ENCODE results near the gene ITM2B.
"Not testable (repeated sequence)": the region's sequence is repeated elsewhere in the genome, so short reads cannot be mapped to it uniquely, and the experiment has no call there.

Gene ITM2B

GRCh38 chr13:48230541-48230940 is 2.5 kb upstream of the ITM2B start:
- DNase-seq (ENCODE audit: low read depth) = no peak

DNA sequence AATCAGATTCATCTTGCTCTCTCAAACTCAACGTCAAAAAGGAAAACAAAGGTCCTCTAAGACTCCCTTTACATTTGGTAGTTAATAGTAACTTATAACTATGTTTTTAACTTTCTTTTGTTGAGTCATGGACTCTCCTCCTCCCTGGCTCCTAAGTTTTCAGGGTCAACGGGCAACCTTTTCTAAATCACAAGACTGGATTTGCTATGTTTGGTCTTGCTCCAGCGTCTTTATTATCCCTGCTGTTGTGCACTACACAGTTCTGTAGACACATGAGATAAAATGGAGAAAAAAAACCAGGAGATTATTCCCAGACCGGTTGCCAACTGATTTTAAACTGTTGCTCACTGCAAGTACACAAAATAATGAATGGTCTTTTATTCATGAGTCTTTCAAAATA is 1.9 kb upstream of the ITM2B start:
- DNase-seq (ENCODE audit: low read depth) = no peak

DNA sequence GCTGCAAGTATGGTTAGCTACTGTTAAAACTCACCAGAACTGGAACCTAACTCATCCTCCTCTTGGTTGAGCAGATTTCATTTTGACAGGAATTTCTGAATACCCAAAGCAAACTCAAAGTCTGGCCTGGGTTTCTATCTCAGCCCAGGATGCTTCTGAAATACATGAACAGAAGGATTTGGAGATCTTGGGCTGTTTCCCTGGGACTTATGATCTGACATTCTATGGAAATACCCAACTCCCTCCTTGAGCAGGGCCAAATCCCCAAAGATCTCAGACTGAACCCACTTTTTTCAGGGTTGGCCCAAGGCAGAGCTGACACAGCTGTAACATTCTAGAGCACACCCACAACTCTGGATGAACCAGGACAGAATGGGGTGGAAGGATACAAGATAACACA is 1.1 kb upstream of the ITM2B start:
- no peak for DNase-seq (ENCODE audit: low read depth)

DNA sequence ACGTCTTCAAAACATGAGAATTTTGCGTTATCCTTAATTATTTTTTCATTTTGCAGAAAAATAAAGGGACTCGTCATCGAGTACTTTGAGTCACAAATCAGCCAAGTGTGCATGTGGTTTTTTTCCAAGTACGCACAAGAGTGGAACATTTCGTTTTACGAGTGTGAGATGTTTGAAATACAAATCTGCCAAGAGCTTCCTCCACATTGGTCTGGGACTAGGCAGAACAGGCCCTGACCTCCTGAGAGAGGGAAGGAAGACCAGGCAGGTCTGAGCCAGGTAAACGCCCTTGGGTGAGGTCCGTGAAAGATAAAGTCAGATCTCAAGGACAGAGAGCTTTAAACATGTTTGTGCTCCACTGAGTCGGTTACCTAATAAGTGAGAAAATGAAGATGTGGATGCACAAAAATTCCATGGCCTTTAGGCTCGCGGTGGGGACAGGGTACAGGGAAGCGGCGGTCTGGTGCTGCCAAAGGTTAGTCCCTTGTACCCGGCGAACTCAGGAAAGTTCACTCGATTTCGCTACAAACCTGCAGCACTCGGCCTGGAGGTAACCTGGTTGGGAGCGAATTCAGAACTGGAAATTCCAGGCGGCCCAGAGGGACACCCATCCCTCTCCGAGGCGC is 473 bp upstream of the ITM2B start:
- no peak for DNase-seq (ENCODE audit: low read depth)

GRCh38 chr13:48233889-48234488 is 983 bp downstream of the ITM2B start:
- DNase-seq (ENCODE audit: low read depth) = no peak

DNA sequence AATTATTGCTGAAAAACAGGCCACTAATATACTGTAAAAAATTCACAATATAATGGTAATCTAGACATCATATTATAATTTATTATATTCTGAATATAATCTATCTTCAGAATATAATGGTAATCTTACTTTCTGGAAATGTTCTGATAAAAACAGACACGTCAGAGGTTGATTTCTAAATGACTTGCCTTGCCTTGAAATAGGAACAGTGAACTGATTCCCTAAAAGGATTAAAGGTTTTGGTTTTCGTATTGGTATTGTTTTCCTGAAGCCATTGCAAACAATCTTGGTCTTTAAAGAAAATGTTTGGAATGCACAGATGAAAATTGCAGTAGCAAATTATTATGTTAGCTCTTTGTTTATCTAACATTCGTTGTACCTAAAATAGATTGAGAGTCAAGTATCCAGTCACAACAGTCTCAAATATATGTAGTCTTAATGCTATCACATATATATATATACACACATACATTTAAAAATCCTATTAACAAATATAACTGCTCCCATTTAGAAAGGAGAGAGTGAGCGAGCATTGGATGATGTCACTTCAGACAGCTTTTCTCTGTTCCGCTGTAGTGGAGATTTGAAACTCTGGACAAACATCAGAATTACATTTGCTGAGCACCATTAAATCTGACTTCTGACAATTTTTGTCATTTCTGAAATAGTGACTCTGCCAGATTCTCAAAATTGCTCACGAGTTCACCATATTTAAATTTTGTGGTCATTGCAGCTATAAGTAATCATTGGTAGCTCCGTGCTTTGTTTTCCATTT is 1.7 kb downstream of the ITM2B start:
- no peak for DNase-seq (ENCODE audit: low read depth)

GRCh38 chr13:48235341-48236135 is 2.5 kb downstream of the ITM2B start:
- no peak for DNase-seq (ENCODE audit: low read depth)

DNA sequence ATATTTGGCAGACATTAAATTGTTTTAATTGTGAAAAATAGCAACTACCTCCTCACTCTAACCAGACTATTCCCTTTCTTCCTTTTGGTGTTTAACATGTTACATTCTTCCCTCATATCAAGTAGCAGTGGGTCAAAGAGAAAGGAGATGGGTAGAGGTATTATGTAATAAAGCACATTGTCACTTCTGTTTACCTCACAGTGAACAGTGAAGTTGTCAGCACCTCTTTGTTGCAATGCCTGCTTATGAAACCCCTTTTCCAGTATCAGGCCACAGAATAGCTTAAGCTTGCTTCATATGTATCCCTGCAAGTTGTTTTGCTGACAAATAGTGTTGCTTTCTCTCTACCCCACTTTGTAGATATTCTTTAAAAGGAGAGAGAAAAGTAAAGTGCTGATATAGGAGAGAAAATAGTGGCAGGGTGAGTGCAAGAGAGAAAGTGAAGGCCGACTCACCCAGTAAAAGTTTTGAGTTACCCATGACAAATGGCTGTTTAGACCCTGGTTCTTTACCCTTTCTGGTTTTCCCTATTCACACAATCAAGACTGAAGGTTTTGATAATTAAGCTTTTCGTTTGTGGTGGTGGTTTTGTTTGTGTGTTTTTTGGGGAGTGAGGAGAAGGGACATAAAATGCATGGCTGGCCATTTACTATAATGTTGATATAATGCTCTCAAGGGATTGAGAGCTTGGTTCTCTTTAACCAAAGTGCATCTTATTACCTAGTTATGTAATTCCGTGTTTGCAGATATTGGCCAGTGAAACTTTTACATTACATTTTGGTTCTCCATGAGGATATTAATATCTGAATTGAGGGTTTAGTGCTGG is 3.7 kb downstream of the ITM2B start:
- DNase-seq (ENCODE audit: low read depth) = no peak

DNA sequence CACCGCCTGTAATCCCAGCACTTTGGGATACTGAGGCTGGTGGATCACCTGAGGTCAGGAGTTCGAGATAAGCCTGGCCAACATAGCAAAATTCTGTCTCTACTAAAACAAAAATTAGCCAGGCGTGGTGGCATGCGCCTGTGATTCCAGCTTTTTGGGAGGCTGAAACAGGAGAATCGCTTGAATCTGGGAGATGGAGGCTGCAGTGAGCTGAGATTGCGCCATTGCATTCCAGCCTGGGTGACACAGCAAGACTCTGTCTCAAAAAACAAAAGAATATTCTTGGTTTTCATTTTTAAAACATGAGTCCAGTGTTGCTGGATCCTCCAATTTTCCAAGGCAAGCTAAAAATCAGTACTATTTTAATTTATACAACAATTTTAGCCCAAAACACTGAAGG is 6.4 kb downstream of the ITM2B start:
- not testable (repeated sequence) for DNase-seq (ENCODE audit: low read depth)

DNA sequence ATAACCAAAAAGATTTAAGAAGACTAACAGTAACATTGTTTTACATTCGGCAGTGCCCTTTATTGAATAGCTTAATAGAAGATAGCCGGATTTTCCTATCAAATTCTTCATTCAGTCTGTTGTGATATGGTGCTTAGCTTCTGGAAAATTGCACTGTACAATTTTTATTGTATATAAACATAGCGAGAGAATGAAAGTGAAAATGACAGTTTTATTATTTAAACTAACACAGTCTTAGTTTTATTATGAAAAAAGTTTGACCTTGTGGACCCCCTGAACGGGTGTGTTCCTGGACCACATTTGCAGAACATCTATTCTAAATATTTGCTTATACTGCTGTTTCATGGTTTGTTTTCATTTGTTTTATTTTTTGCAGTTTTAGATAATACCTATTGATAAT is 8.6 kb downstream of the ITM2B start:
- no peak for DNase-seq (ENCODE audit: low read depth)

- no peak for DNase-seq (ENCODE audit: low read depth)
Measured at GRCh38 chr13:48242677-48243076, 9.7 kb downstream of the ITM2B start.

DNA sequence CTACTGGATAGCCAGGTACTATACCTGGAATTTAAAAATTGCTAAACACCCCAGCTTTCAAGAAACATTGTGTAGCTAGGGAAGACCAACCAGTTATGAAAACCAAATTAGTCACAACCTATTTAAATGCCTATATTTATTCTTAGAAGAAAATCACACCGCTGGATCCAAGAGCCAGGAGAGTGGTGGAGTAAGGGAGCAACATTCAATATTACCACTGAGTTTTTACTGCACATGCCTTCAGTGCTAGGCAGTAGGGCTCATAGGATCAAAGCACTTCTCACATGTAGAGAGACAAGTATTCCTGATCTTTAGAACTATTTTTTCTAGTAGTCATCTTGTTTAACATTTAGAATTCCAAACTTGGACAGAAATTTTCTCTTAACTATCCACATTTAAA is 11.2 kb downstream of the ITM2B start:
- no peak for DNase-seq (ENCODE audit: low read depth)

DNA sequence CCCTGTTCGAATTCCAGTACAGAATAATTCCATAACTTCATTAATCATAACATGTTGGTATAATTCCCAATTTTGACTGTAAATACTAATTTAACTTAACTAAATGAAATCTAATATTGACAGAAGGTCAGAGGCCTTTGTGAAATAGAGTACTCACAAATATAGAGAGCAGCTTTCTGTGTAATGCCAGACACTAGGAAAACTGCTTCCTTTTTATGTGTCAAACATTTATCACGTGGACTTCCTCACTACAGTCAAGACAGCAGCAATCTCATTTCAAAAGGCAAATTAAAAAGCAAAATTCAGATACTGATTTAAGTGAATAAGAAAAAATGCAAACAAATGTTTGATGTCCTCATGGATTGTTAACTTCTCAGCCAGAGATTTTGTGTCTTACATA is 13.1 kb downstream of the ITM2B start:
- DNase-seq (ENCODE audit: low read depth) = no peak

- no peak for DNase-seq (ENCODE audit: low read depth)
Measured at GRCh38 chr13:48249018-48249417, 16.0 kb downstream of the ITM2B start.

GRCh38 chr13:48251611-48252081 is 18.6 kb downstream of the ITM2B start:
- no peak for DNase-seq (ENCODE audit: low read depth)

DNA sequence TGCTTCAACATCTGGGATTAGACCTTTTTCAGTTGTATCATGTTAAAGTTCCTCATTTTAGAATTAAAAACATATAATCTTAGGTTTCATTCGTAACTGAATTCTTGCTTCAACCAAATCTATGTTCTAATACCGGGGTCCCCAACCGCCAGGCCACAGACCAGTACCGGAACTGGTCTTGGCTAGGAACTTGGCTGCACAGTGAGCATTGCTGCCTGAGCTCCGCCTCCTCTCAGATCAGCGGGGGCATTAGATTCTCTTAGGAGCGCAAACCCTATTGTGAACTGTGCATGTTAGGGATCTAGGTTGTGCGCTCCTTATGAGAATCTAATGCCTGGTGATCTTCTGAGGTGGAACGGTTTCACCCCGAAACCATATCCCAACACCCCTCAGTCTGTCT is 19.2 kb downstream of the ITM2B start:
- no peak for DNase-seq (ENCODE audit: low read depth)

DNA sequence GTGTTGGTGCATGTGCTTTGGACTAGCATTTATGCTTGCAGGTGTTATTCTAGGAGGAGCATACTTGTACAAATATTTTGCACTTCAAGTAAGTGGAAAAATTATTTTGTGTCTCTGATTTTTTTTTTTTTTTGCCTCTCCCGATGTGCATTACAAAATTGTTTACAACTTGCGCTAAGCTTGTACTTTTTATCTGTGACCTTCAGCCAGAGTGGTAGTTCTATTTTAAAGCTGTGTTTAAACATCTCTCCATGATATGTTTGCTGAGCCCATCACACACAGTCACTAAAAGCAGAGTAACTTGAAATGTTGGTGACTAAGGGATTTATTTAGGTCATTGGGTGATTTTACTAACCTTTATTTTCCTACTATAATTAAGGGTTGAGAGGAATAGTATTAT is 20.8 kb downstream of the ITM2B start:
- no peak for DNase-seq (ENCODE audit: low read depth)

DNA sequence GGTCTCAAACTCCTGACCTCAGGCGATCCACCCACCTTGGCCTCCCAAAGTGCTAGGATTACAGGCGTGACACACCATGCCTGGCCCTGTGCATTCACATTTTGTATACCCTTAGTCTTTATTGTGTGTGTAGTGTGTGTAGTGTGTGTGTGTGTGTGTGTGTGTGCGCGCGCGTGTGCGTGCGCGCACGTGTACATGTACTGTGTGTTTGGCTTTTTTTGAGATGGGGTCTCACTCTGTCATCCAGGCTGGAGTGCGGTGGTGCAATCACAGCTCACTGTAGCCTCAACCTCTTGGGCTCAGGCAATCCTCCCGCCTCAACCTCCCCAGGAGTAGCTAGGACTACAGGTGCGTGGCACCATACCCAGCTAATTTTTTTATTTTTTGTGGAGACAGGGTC is 22.1 kb downstream of the ITM2B start:
- no peak for DNase-seq (ENCODE audit: low read depth)

DNA sequence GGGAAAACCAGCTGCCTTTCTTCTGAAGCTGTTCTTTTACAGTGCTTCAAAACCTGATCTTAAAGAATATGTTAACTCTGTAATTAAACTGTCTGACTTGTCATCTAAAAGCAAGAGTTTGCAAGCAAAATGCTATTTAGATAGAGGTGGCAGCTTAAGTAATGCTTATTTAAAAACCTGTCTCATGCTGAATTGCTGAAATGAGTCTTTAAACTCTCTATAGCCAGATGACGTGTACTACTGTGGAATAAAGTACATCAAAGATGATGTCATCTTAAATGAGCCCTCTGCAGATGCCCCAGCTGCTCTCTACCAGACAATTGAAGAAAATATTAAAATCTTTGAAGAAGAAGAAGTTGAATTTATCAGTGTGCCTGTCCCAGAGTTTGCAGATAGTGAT is 22.9 kb downstream of the ITM2B start:
- no peak for DNase-seq (ENCODE audit: low read depth)

- no peak for DNase-seq (ENCODE audit: low read depth)
Measured at GRCh38 chr13:48258002-48258401, 25.0 kb downstream of the ITM2B start.

GRCh38 chr13:48258430-48258829 is 25.4 kb downstream of the ITM2B start:
- DNase-seq (ENCODE audit: low read depth) = no peak

DNA sequence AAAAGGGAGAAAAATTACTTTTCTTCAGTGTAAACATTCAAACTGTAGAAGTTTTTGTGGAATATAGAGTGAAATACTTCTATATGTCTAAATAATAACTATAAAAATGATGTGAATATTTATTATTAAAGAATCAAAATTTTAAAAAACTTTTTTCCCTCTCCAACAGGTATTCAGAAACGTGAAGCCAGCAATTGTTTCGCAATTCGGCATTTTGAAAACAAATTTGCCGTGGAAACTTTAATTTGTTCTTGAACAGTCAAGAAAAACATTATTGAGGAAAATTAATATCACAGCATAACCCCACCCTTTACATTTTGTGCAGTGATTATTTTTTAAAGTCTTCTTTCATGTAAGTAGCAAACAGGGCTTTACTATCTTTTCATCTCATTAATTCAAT is 28.0 kb downstream of the ITM2B start:
- DNase-seq (ENCODE audit: low read depth) = no peak

Measured in stimulated activated CD8-positive, alpha-beta memory T cell treated with anti-CD3 and anti-CD28 coated beads, Interleukin-4, amount 100 ng/mL, for 24 hours (primary cell).